CD14-positive monocyte (primary cell): ENCODE results near the gene TEX11. TPM values are rescaled to one million over a fixed set of nuclear protein-coding genes. Genes with fewer than 3 reads are reported as not detected.
"Not testable (repeated sequence)": the region's sequence is repeated elsewhere in the genome, so short reads cannot be mapped to it uniquely, and the experiment has no call there.

ENCODE experiments used
- DNase-seq, 3 donors: peaks; one replicate each; pipeline ENCODE4 v3.0.0-alpha.2; 2011 to 2022
- H2AFZ ChIP-seq: 2 replicates; pipeline ENCODE4 v1.6.0; 2012; ENCODE audit warnings: mild to moderate bottlenecking, low read depth, low read length, inconsistent platforms; ENCODE audit not compliant: insufficient read depth, poor library complexity, severe bottlenecking
- H3K27ac ChIP-seq, 2 donors: 1 replicate in 1 of 2; 2 replicates in 1 of 2; pipeline ENCODE4 v1.5.1; 2012 to 2013; ENCODE audit warnings: low read length in 2 of 2, control low read depth in 1 of 2, inconsistent platforms in 1 of 2, low read depth in 1 of 2, mild to moderate bottlenecking in 1 of 2
- H3K27me3 ChIP-seq, 2 donors: one replicate each; pipeline versions ENCODE4 v1.6.0 to v1.6.1; 2011 to 2013; ENCODE audit warnings: low read length in 2 of 2; ENCODE audit not compliant: control insufficient read depth in 2 of 2, insufficient read depth in 2 of 2
- H3K36me3 ChIP-seq, 2 donors: replicated peaks in 1 of 2; 1 replicate in 1 of 2; 2 replicates in 1 of 2; pipeline versions ENCODE4 v1.5.1 to v1.6.1; 2012 to 2013; ENCODE audit warnings: low read length in 2 of 2, control low read depth in 1 of 2, inconsistent platforms in 1 of 2, mild to moderate bottlenecking in 1 of 2; ENCODE audit not compliant: insufficient read depth in 2 of 2, control insufficient read depth in 1 of 2
- H3K4me1 ChIP-seq, 2 donors: 1 replicate in 1 of 2; 2 replicates in 1 of 2; pipeline versions ENCODE4 v1.5.1 to v1.6.1; 2012 to 2013; ENCODE audit warnings: low read length in 2 of 2, control low read depth in 1 of 2, inconsistent platforms in 1 of 2, mild to moderate bottlenecking in 1 of 2, moderate library complexity in 1 of 2; ENCODE audit not compliant: insufficient read depth in 2 of 2, control insufficient read depth in 1 of 2
- H3K4me2 ChIP-seq: replicated peaks from 2 replicates; pipeline ENCODE3; 2012; ENCODE audit warnings: low read length, moderate library complexity, mild to moderate bottlenecking; ENCODE audit not compliant: poor library complexity, severe bottlenecking; ENCODE audit errors: extremely low read depth
- H3K4me3 ChIP-seq, 3 experiments: fragments of 200-600 bp in 1 of 3; sonication (generic) in 1 of 3; replicated peaks in 1 of 3; 1 replicate in 2 of 3; 2 replicates in 1 of 3; pipeline ENCODE4 v1.5.1; 2011 to 2013; ENCODE audit warnings: low read length in 3 of 3, mild to moderate bottlenecking in 3 of 3, control low read depth in 2 of 3, low read depth in 2 of 3, inconsistent platforms in 1 of 3, moderate library complexity in 1 of 3
- H3K79me2 ChIP-seq: 2 replicates; pipeline ENCODE4 v1.6.0; 2012; ENCODE audit warnings: mild to moderate bottlenecking, control low read depth, inconsistent platforms, low read length, moderate library complexity; ENCODE audit not compliant: insufficient read depth
- H3K9ac ChIP-seq: 2 replicates; pipeline ENCODE4 v1.6.0; 2017; ENCODE audit warnings: low read length, mild to moderate bottlenecking; ENCODE audit not compliant: insufficient read depth, poor library complexity, severe bottlenecking
- H3K9me3 ChIP-seq, 2 donors: replicated peaks in 1 of 2; 1 replicate in 1 of 2; 2 replicates in 1 of 2; pipeline versions ENCODE4 v1.5.1 to v1.6.1; 2012 to 2013; ENCODE audit warnings: low read length in 2 of 2, control low read depth in 1 of 2; ENCODE audit not compliant: control insufficient read depth in 1 of 2, insufficient read depth in 1 of 2
- H4K20me1 ChIP-seq: 2 replicates; pipeline ENCODE4 v1.6.0; 2012; ENCODE audit warnings: mild to moderate bottlenecking, low read length, control low read depth, moderate library complexity; ENCODE audit not compliant: insufficient read depth
- H3K27ac Mint-ChIP-seq, 7 donors: one replicate each; pipeline ENCODE4 v1.8.0; 2020; ENCODE audit warnings: mild to moderate bottlenecking in 7 of 7, mixed read lengths in 7 of 7, moderate library complexity in 6 of 7, inconsistent platforms in 2 of 7
- H3K27me3 Mint-ChIP-seq, 3 donors: one replicate each; pipeline ENCODE4 v1.8.0; 2021 to 2022; ENCODE audit warnings: low read depth in 3 of 3, mild to moderate bottlenecking in 3 of 3, mixed read lengths in 3 of 3, moderate library complexity in 3 of 3, inconsistent platforms in 1 of 3
- H3K36me3 Mint-ChIP-seq, 2 donors: one replicate each; pipeline ENCODE4 v1.8.0; 2020; ENCODE audit warnings: mixed read lengths in 2 of 2, inconsistent platforms in 1 of 2, mild to moderate bottlenecking in 1 of 2
- H3K4me1 Mint-ChIP-seq: one replicate; pipeline ENCODE4 v1.8.0; 2020; ENCODE audit warnings: mild to moderate bottlenecking, mixed read lengths
- H3K4me3 Mint-ChIP-seq, 2 donors: one replicate each; pipeline ENCODE4 v1.8.0; 2020; ENCODE audit warnings: mild to moderate bottlenecking in 2 of 2, mixed read lengths in 2 of 2, moderate library complexity in 1 of 2
- H3K9me3 Mint-ChIP-seq, 7 donors: one replicate each; pipeline ENCODE4 v1.8.0; 2020 to 2022; ENCODE audit warnings: mixed read lengths in 7 of 7, mild to moderate bottlenecking in 6 of 7, moderate library complexity in 6 of 7, inconsistent platforms in 2 of 7
- WGBS: methylation state at CpG from one replicate; pipeline ENCODE4 v1.1.5; 2013; ENCODE audit warnings: missing lambda C conversion rate; ENCODE audit not compliant: insufficient coverage; 5-methylcytosine and 5-hydroxymethylcytosine counted together
- intact Hi-C, 2 donors: fragments of 100-400 bp; cut with micrococcal nuclease; formaldehyde crosslinking; loops; one replicate each; pipeline versions ENCODE4 v1.15.0 to v1.15.1; 2023
- polyA plus RNA-seq, 3 donors: library from polyadenylated mRNA; depleted of rRNA in 1 of 3; unstranded in 2 of 3; stranded (reverse) in 1 of 3; fragments of 300-500 nt in 2 of 3; fragments of >200 nt in 1 of 3; fragmentation: Illumina TruSeq in 2 of 3; gene quantifications; 1 replicate in 2 of 3; 2 replicates in 1 of 3; pipeline ENCODE4 v1.2.3, GENCODE V29; 2012 to 2021
- TF ChIP-seq, protein P1 (sequence below): fragments of 200-600 bp; IDR thresholded peaks from one replicate; pipeline ENCODE4 v1.8.0; 2022; ENCODE audit warnings: antibody characterized with exemption, mild to moderate bottlenecking

Gene TEX11
- polyA plus RNA-seq, 3 donors: not detected

DNA sequence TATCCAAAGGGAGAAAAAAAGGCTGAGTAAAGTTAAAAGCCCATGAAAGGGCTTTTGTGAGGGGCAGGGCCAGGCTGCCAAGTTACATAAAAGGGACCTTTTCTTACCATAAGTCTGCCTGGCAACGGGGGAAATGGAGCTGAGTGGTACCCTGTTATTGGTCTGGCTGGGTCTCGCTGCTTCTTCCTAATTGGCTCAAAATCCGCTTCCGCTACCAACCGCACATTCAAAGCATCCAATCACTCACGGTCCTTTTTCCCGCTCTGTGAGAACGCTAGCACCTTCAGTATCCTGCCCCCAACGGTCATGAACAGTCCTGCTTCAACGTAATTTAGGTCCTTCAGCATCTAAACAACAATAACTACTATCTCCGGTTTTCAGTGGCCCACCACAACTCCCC, 611 bp downstream of the TEX11 start:
- Histone ChIP-seq H3K27ac (no peak overlapping the region), H3K36me3 (no peaks in the 10 kb centered on the region), H2AFZ (no peak overlapping the region), H3K27me3 (no peaks in the 10 kb centered on the region), H3K79me2 (no peaks in the 10 kb centered on the region), H3K4me3 (no peak overlapping the region), H3K4me1 (no peaks in the 10 kb centered on the region), H4K20me1 (no peaks in the 10 kb centered on the region), H3K9me3 (no peaks in the 10 kb centered on the region), H3K9ac (no peak overlapping the region), H3K4me2 (no peak overlapping the region)
- WGBS: 94% methylated on average over 8 of the region's 11 CpGs
- Mint-ChIP-seq H3K4me3 (no peak overlapping the region), H3K9me3 (peaks cover 0 to 12% (median 7%) of the 10 kb centered on the region in 7 donors), H3K4me1 (no peaks in the 10 kb centered on the region), H3K27me3 (peaks cover 0 to 9% (median 3%) of the 10 kb centered on the region in 3 donors), H3K27ac (no peak overlapping the region), H3K36me3 (no peaks in the 10 kb centered on the region)
- no peak for DNase-seq
- TF ChIP-seq, protein P1, sequence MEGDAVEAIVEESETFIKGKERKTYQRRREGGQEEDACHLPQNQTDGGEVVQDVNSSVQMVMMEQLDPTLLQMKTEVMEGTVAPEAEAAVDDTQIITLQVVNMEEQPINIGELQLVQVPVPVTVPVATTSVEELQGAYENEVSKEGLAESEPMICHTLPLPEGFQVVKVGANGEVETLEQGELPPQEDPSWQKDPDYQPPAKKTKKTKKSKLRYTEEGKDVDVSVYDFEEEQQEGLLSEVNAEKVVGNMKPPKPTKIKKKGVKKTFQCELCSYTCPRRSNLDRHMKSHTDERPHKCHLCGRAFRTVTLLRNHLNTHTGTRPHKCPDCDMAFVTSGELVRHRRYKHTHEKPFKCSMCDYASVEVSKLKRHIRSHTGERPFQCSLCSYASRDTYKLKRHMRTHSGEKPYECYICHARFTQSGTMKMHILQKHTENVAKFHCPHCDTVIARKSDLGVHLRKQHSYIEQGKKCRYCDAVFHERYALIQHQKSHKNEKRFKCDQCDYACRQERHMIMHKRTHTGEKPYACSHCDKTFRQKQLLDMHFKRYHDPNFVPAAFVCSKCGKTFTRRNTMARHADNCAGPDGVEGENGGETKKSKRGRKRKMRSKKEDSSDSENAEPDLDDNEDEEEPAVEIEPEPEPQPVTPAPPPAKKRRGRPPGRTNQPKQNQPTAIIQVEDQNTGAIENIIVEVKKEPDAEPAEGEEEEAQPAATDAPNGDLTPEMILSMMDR: no peak
- intact Hi-C loops: no loop called here

DNA sequence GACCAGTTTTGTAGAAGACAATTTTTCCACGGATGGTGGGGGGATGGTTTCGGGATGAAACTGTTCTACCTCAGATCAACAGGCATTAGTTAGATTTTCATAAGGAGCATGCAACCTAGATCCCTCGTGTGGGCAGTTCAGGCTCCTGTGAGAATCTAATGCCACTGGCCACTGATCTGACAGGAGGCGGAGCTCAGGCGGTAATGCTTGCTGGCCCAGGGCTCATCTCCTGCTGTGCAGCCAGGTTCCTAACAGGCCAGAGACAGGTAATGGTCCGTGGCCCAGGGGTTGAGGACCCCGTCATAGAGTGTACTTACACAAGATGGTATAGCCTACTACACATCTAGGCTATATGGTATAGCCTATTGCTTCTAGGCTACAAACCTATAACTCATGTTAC, 7.0 kb downstream of the TEX11 start:
- Mint-ChIP-seq H3K4me1 (no peaks in the 10 kb centered on the region), H3K27ac (no peak overlapping the region), H3K4me3 (no peak overlapping the region), H3K27me3 (peaks cover 0 to 10% (median 0%) of the 10 kb centered on the region in 3 donors), H3K9me3 (peaks cover 0 to 10% (median 2%) of the 10 kb centered on the region in 7 donors), H3K36me3 (no peaks in the 10 kb centered on the region)
- Histone ChIP-seq H3K4me1 (no peaks in the 10 kb centered on the region), H3K9me3 (no peaks in the 10 kb centered on the region), H3K36me3 (no peaks in the 10 kb centered on the region), H3K27ac (no peak overlapping the region), H2AFZ (no peak overlapping the region), H3K27me3 (no peaks in the 10 kb centered on the region), H3K4me3 (no peak overlapping the region), H3K79me2 (no peaks in the 10 kb centered on the region), H3K4me2 (no peak overlapping the region), H3K9ac (no peak overlapping the region), H4K20me1 (no peaks in the 10 kb centered on the region)
- DNase-seq: no peak
- TF ChIP-seq, protein P1: no peak
- intact Hi-C loops: no loop called here
- 88% methylated on average over 1 of the region's 7 CpGs for WGBS

DNA sequence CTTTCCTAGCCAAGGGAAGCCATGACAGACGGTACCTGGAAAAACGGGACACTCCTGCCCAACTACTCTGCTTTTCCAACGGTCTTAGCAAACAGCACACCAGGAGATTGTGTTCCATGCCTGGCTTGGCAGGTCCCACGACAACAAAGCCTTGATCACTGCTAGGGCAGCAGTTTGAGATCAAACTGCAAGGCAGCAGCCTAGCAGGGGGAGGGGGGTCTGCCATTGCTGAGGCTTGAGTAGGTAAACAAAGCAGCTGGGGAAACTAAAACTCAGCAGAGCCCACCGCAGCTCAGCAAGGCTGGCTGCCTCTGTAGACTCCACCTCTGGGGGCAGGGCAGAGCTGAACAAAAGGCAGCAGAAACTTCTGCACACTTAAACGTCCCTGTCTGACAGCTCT, 18.1 kb downstream of the TEX11 start:
- H3K4me1 Mint-ChIP-seq, H3K36me3 Mint-ChIP-seq, H3K4me3 ChIP-seq, intact Hi-C loops, H3K27ac ChIP-seq, H3K27me3 Mint-ChIP-seq, DNase-seq, H3K4me3 Mint-ChIP-seq, H3K27ac Mint-ChIP-seq, H3K4me1 ChIP-seq, H3K9me3 ChIP-seq, H3K36me3 ChIP-seq, H4K20me1 ChIP-seq, H2AFZ ChIP-seq, H3K27me3 ChIP-seq, H3K79me2 ChIP-seq, H3K4me2 ChIP-seq, H3K9me3 Mint-ChIP-seq, H3K9ac ChIP-seq: not testable (repeated sequence)
- WGBS: no CpG with 5 or more reads among the region's 6 CpGs
